Peyer's patch (tissue), 4 donors: Measurements from ENCODE around the gene HS6ST2. TPM values are rescaled to one million over a fixed set of nuclear protein-coding genes. Genes with fewer than 3 reads are reported as not detected.
"Not testable (repeated sequence)": the region's sequence is repeated elsewhere in the genome, so short reads cannot be mapped to it uniquely, and the experiment has no call there.

Experiments
- DNase-seq, 3 donors: peaks; one replicate each; pipeline ENCODE4 v3.0.0-alpha.2; 2017 to 2019
- H3K27ac ChIP-seq, 4 donors: fragments of 200-600 bp; sonication (generic); one replicate each; pipeline ENCODE4 v1.5.1; 2016 to 2019
- H3K27me3 ChIP-seq, 2 donors: fragments of 200-600 bp; sonication (generic); one replicate each; pipeline ENCODE4 v1.5.1; 2019
- H3K36me3 ChIP-seq, 3 donors: fragments of 200-600 bp; sonication (generic); one replicate each; pipeline ENCODE4 v1.5.1; 2016 to 2019
- H3K4me1 ChIP-seq, 4 donors: fragments of 200-600 bp; sonication (generic); one replicate each; pipeline ENCODE4 v1.5.1; 2016 to 2019
- H3K4me3 ChIP-seq, 4 donors: fragments of 200-600 bp; sonication (generic); 1 replicate in 3 of 4; 2 replicates in 1 of 4; pipeline ENCODE4 v1.5.1; 2016 to 2019; ENCODE audit warnings: mild to moderate bottlenecking in 1 of 4
- H3K9me3 ChIP-seq, 4 donors: fragments of 200-600 bp; sonication (generic); one replicate each; pipeline ENCODE4 v1.5.1; 2016 to 2019; ENCODE audit warnings: mild to moderate bottlenecking in 1 of 4
- POLR2A ChIP-seq, 2 donors: fragments of 450-650 bp; IDR thresholded peaks; one replicate each; pipeline ENCODE4 v1.5.1; 2017; ENCODE audit warnings: antibody characterized with exemption in 2 of 2, mild to moderate bottlenecking in 2 of 2, moderate library complexity in 2 of 2
- total RNA-seq, 4 donors: library from RNA; depleted of rRNA; stranded (reverse); fragments of >200 nt; gene quantifications; one replicate each; pipeline ENCODE4 v1.1.0, GENCODE V29; 2016
- TF ChIP-seq, protein P1 (sequence below), 6 experiments: fragments of 450-650 bp in 4 of 6; fragments of 200-600 bp in 2 of 6; sonication (generic) in 1 of 6; IDR thresholded peaks; one replicate each; pipeline ENCODE4 v1.5.1; 2017 to 2019; ENCODE audit warnings: antibody characterized with exemption in 6 of 6, mild to moderate bottlenecking in 3 of 6, moderate library complexity in 1 of 6

Gene HS6ST2
- total RNA-seq, 4 donors from 2014 or later = not detected

DNA sequence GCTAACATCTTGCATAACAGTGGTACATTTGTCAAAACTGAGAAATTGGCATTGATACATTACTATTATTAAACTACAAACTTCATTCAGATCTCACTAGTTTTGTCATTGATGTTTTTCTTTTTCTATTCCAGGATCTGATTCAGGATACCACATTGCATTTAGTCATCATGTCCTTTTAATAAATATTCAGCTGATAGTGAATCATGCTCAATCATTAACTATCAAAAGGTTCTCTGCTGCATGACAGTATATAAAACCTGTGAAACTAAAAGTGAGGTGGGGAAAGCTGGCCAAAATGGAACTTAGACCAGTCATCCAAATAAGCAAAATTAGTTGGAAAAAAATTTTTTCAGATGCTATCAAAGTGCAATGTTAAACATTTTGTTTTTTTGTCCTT, 28.1 kb upstream of the HS6ST2 start:
- H3K27me3 ChIP-seq = no peaks in the 10 kb centered on the region

DNA sequence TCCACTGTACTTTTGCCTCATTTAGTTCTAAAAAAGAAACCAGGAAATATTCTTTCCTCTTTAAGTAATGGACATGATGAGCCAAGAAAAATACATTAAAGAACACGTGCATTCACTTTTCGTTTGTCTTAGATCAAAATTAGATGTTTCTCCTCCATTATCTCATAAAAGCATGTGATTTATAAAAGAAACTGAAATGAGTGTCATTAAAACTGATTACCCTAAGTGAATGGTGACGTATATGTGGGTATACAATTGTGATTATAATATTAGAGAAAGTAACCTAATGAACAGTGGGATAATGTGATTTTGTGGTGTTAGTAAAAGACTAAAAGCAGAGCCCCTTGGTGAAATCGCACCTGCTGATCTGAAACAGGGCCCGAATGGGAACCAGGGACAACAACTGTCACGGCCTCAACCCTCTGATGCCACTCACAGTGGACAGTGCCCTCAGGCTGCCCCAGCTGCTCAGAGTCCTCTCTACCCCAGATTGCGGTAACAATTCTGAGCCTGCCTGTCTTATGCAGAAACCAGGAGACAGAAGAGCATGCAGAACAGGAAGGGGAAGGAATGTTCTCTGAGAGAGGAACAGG, 25.7 kb upstream of the HS6ST2 start:
- no peak overlapping the region for H3K4me3 ChIP-seq
- no peak overlapping the region for H3K27ac ChIP-seq
- no peaks in the 10 kb centered on the region for H3K4me1 ChIP-seq
- H3K36me3 ChIP-seq = no peaks in the 10 kb centered on the region
- H3K9me3 ChIP-seq = no peaks in the 10 kb centered on the region
- TF ChIP-seq, protein P1, sequence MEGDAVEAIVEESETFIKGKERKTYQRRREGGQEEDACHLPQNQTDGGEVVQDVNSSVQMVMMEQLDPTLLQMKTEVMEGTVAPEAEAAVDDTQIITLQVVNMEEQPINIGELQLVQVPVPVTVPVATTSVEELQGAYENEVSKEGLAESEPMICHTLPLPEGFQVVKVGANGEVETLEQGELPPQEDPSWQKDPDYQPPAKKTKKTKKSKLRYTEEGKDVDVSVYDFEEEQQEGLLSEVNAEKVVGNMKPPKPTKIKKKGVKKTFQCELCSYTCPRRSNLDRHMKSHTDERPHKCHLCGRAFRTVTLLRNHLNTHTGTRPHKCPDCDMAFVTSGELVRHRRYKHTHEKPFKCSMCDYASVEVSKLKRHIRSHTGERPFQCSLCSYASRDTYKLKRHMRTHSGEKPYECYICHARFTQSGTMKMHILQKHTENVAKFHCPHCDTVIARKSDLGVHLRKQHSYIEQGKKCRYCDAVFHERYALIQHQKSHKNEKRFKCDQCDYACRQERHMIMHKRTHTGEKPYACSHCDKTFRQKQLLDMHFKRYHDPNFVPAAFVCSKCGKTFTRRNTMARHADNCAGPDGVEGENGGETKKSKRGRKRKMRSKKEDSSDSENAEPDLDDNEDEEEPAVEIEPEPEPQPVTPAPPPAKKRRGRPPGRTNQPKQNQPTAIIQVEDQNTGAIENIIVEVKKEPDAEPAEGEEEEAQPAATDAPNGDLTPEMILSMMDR (IDR thresholded peaks at IDR 0.05) = no peak
- no peak for TF ChIP-seq POLR2A (IDR thresholded peaks at IDR 0.05)
- H3K27me3 ChIP-seq = no peaks in the 10 kb centered on the region
- no peak for DNase-seq

More for the DNA sequence above, 28.1 kb upstream of the HS6ST2 start:
- Histone ChIP-seq H3K4me1 (no peaks in the 10 kb centered on the region), H3K9me3 (no peaks in the 10 kb centered on the region), H3K27ac (no peak overlapping the region), H3K4me3 (no peak overlapping the region), H3K36me3 (no peaks in the 10 kb centered on the region)
- TF ChIP-seq, protein P1 (IDR thresholded peaks at IDR 0.05) = no peak
- TF ChIP-seq POLR2A (IDR thresholded peaks at IDR 0.05) = no peak
- DNase-seq = no peak

DNA sequence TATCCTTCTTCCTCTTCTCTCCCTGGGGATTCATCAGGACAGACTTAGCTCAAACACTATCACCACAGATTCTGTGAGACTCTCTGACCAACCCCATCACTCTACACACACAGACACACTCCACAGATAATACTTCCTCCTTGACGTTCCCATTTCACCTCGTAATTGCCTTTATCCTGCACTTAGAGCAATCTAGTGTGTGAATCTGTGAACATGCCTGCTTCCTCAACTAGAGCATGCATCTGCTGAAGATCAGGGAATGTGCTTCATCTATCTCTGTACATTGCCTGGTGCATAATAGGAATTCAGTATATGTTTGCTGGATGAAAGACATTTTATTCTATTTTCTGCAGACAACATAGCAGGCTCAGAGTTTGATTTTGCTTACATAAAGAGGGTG, 25.1 kb upstream of the HS6ST2 start:
- Histone ChIP-seq H3K9me3 (no peaks in the 10 kb centered on the region), H3K27ac (no peak overlapping the region), H3K36me3 (no peaks in the 10 kb centered on the region), H3K27me3 (no peaks in the 10 kb centered on the region), H3K4me3 (no peak overlapping the region), H3K4me1 (no peaks in the 10 kb centered on the region)
- TF ChIP-seq POLR2A (IDR thresholded peaks at IDR 0.05) = no peak
- TF ChIP-seq, protein P1 (IDR thresholded peaks at IDR 0.05) = no peak
- no peak for DNase-seq

DNA sequence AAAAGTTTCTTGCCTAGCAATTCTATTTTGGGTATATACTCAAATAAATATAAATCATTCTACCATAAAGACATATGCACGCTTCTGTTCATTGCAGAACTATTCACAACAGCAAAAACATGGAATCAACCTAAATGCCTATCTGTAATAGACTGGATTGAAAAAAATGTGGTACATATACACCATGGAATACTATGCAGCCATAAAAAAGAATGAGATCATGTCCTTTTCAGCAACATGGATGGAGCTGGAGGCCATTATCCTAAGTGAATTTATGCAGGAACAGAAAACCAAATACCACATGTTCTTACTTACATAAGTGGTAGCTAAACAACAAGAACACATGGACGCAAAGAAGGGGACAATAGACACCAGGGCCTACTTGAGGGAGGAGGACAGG, 21.6 kb upstream of the HS6ST2 start:
- not testable (repeated sequence) for H3K36me3 ChIP-seq, H3K9me3 ChIP-seq, H3K27ac ChIP-seq, DNase-seq, H3K4me3 ChIP-seq, H3K27me3 ChIP-seq, H3K4me1 ChIP-seq

DNA sequence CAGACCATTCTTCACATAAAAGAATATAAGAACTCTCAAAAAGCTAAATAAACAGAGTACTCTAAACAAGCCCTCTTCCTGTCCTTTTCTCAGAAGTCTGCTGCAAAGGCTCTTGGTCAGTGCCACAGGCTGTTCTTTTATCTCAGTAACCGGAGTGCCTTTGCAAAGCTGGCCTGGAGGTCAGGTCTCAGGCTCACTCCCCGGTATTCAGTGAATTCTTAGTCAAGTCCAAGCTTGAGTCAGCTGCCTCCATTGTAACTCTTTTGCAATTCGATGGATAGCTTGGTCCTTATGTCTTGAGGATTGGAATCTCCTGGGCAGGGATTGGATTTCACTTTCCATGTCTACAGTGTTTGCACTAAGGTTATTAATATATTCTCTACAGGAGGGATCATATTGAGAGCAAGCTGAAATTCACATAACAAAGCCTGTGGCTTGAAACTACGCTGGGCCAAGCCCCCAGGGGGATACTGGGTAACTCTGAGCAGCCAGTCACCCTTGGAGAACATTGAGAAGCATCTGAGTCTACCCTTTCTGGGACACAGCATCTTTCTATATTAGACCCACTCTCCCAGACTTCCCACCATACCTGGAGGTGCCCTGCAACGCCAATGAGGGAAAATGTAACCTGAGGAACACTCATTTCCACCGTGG, 10.0 kb upstream of the HS6ST2 start:
- Histone ChIP-seq H3K4me1 (no peaks in the 10 kb centered on the region), H3K9me3 (no peaks in the 10 kb centered on the region), H3K4me3 (no peak overlapping the region), H3K27me3 (no peaks in the 10 kb centered on the region), H3K36me3 (no peaks in the 10 kb centered on the region), H3K27ac (no peak overlapping the region)
- DNase-seq = no peak
- TF ChIP-seq POLR2A (IDR thresholded peaks at IDR 0.05) = no peak
- TF ChIP-seq, protein P1 (IDR thresholded peaks at IDR 0.05) = no peak

DNA sequence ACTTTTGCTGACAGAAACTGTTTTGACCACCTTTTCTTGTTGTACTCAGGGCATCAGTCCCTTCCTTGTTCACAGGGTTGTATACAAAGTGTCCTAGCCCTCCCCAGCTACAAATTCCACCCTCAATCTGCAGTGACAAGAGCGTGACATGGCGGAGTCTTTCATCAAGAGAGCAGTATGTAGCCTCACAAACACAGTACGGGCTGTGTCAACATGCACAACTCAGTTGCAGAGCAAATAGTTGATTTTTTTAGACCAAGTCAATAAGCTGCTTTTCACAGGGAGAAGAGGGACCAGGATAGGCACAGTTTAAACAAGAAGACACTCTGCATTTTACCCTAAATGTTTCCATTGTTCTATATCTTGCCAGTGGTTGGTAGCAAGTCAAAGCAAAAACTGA, 8.6 kb upstream of the HS6ST2 start:
- no peaks in the 10 kb centered on the region for H3K27me3 ChIP-seq

More for the DNA sequence above, 8.6 kb upstream of the HS6ST2 start:
- TF ChIP-seq, protein P1 (IDR thresholded peaks at IDR 0.05) = no peak
- no peak for TF ChIP-seq POLR2A (IDR thresholded peaks at IDR 0.05)
- no peaks in the 10 kb centered on the region for H3K4me1 ChIP-seq
- H3K36me3 ChIP-seq = no peaks in the 10 kb centered on the region
- H3K27ac ChIP-seq = no peak overlapping the region
- no peak overlapping the region for H3K4me3 ChIP-seq
- no peak for DNase-seq
- no peaks in the 10 kb centered on the region for H3K9me3 ChIP-seq
